HG03520 (cell line): ENCODE data around the gene HDGF.

Experiments used
- ATAC-seq: cut with Tn5 transposase; IDR thresholded peaks from one replicate; pipeline ENCODE4 v1.9.1; 2021; ENCODE audit warnings: mild to moderate bottlenecking, moderate library complexity; ENCODE audit not compliant: unreplicated experiment

HDGF gene

DNA sequence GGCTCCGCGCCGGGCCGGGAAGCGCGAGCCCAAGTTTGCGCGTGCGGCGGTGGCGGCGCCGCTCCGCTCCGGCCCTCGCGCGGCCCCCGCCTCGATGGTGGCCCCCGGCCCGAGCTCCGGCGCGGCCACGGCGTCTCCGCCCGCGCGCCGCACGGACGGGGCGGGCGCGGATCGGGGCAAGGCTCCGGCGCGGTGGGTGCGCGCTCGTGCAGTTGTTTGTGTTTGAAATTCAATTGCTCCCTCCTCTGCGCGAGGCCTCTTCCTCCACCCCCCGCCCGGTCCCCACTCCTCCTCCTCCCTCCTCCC, at the start of gene HDGF:
Gene HDGF (minus strand): TSS at position 225 of the 306 bp plus-strand sequence. CDS start 246 bp downstream, outside the sequence.
- ATAC-seq: peak; percentile 20

DNA sequence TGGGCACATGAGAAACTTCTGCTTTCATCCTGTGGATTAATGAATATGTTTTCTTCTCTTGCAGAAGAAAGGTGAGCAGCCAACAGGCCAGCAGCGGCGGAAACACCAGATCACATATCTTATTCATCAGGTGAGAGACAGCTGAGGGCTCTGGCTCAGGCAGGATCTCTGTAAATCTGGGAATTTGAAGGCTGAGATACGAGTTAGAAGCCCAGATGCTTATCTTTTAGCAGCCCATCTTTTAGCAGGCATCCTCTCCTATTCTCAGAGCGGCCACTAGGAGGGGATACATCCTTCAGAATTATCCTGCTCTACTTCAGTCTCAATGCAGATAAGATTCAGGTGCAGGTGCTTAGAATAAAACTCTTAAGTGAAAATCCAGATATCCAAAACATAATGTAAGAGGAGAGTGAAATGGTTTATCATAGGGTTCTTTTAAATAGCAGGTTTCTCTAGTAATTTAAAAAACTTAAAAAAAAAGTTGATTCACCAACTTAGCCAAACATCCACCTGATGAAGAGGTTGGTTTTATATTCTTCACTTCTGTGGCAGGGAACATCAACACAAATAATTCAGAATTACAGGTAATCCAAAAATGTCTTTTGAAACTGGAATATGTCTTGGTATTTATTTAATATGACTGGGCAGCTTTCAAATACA, 45.9 kb upstream of the HDGF start:
- ATAC-seq: no peak

GRCh38 chr1:156796340-156797097, 45.0 kb upstream of the HDGF start:
- ATAC-seq: no peak

DNA sequence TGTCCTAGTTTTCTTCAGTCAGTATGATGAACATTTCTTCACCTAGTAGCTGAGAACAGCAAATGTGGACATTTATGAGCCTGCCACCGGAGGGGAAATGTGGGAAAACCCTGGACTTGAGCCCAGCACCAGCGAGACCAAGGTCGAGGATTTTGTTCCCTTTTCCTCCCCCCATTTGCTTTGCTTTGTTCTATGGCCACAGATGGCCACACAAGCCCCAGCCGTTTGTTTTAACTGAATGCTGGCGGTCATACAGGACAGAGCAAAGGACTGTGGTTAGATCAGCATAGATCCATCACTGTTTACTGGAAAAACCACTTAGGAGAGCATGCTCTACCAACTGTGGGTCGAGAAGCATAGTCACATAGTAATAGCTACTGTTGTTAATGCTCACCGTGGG, 44.3 kb upstream of the HDGF start:
- no peak for ATAC-seq

DNA sequence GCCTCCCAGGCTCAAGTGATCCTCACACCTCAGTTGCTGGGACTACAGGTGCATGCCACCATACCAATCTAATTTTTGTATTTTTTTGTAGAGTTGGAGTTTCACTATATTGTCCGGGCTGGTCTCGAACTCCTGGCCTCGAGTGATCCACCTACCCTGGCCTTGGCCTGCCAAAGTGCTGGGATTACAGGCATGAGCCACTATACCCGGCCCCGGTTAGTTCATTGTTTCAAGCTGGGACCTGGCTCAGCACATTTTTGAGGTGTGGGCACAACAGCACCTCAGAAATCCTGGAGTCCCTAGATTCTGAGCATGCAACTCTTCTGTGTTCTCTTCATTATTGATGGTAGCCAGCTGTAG, 43.9 kb upstream of the HDGF start:
- ATAC-seq: no peak

GRCh38 chr1:156794506-156795373, 43.3 kb upstream of the HDGF start:
- ATAC-seq: no peak

- ATAC-seq: no peak
Observed at GRCh38 chr1:156789621-156790318, 38.3 kb upstream of the HDGF start.

- ATAC-seq: no peak
Observed at GRCh38 chr1:156788136-156788535, 36.7 kb upstream of the HDGF start.

- ATAC-seq: no peak
Observed at GRCh38 chr1:156786640-156787039, 35.2 kb upstream of the HDGF start.

DNA sequence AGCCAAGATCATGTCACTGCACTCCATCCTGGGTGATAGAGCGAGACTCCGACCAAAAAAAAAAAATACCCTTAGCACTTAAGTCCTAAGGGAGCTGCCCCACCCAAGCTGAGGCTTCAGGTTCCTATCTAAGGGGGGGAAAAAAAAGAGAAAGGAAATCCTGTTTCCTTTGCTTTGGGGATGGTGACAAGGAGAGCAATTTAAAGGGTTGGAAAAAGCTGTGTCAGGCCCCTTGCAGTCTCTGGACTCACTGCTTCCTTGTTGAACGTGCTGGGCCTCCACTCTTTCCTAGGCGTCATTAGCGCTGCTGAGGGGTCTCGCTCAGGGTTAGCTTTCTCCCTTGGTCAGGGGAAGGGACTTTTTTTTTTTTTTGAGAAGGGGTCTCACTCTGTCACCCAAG, 34.0 kb upstream of the HDGF start:
- no peak for ATAC-seq

- no peak for ATAC-seq
Observed at GRCh38 chr1:156781585-156782186, 30.2 kb upstream of the HDGF start.

- ATAC-seq: no peak
Observed at GRCh38 chr1:156777573-156777972, 26.1 kb upstream of the HDGF start.

GRCh38 chr1:156776942-156777341, 25.5 kb upstream of the HDGF start:
- ATAC-seq: no peak

GRCh38 chr1:156775799-156776198, 24.3 kb upstream of the HDGF start:
- no peak for ATAC-seq

- ATAC-seq: no peak
Observed at GRCh38 chr1:156773607-156774006, 22.1 kb upstream of the HDGF start.

DNA sequence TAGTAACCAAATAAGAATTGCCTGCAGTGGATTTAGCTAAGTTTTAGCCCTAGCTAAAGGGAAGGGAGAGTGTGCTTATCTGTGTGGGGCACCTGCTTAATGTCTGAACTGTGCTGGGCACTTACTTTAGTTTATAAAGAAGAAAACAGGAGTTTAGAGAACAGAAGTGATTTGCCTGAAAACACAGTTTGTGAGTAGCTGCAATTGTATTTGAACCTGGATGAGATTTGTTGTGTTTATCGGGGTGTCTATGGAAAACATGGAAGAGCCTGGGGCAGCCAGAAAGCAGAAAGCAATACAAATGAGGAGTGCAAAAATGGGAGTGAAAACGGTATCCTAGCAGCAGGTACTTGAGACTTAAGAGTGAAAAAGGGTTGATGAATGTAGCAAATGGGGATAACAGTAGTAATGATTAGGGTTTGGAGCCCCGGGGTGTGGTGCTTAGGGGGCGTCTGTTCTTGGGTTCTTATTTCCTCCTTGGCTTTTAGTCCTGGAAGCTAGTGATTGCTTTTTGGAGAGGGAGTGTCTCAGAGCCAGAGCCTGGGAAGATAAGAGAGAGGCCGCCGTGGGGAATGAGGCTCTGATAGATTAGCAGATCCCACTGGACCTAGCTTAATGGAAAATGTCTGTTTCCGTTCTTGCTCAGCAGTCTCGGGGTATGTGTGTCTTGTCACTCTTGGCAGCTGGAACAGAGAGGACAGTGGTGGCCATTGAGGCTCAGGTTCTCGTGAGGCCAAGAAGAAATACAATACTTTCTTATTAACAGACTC, 21.4 kb upstream of the HDGF start:
- no peak for ATAC-seq

DNA sequence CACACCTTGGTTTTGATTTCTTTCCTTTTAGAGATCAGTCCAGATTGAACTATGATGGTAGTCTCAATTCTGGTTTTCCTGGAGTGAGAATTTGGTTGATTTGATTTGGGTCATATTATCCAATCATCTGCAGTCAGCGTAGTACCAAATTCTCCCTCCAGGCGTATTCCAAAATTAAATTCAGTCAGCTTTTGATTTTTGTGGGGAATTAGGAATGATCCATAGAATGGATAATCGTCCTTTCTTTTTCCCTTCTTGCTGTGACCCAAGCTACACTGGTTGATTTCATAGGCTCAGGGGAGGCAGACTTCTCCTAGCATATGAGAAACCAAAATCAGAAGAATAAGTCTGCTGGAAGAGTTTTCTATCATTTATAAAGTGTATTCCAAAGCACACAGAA, 20.7 kb upstream of the HDGF start:
- no peak for ATAC-seq

GRCh38 chr1:156768610-156769295, 17.3 kb upstream of the HDGF start:
- no peak for ATAC-seq

DNA sequence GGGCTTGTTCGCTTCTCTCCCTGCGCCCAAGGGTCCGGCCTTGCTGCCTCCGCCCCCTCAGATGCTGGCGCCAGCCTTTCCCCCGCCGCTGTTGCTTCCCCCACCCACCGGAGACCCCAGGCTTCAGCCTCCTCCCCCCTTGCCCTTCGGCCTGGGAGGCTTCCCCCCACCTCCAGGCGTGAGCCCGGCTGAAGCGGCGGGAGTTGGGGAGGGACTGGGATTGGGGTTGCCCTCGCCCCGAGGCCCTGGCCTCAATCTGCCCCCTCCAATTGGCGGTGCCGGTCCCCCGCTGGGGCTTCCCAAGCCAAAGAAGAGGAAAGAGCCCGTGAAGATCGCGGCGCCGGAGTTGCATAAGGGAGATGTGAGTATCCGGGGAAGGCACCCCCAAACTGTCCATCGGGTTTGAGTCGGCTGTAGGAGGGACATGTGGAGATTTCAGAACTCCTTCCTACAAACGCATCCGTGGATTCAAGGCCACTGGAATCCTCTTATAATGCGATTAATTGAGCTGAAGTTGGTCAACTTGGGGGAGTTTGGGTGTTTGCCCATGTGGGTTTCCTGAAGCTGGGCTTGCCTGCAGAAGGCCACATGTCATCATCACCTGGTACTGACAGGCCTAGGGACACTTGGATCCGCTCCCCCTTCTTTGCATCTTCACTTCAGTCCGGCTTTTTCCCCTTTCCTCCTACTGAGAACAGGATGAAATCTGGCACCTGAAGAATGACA, 16.6 kb upstream of the HDGF start:
- no peak for ATAC-seq
